ENCODE measurements around the gene C8G.
A peak's percentile ranks its signal among the peaks of the same experiment; 100 is the strongest.

DNA sequence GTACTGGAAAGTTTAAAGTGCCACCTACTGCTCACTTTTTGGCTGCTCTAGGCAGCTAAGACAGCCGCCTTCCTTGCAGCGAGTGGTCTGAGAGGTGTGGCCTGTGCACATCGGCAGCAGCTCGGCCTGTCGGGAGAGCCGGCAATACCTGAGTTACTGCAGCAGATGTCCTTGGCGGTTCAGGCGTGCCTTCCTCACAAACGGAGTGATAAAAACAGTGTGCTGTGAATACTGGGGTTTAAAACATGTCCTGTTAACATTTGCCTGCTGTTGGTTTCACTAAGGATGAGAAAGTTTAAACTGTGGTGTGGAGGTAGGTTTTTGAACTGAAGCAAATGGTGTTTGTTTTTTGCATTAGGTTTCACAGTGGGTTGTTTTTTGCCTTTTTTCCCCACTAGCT, 45.8 kb upstream of the C8G start:
- TF ChIP-seq, protein P1, sequence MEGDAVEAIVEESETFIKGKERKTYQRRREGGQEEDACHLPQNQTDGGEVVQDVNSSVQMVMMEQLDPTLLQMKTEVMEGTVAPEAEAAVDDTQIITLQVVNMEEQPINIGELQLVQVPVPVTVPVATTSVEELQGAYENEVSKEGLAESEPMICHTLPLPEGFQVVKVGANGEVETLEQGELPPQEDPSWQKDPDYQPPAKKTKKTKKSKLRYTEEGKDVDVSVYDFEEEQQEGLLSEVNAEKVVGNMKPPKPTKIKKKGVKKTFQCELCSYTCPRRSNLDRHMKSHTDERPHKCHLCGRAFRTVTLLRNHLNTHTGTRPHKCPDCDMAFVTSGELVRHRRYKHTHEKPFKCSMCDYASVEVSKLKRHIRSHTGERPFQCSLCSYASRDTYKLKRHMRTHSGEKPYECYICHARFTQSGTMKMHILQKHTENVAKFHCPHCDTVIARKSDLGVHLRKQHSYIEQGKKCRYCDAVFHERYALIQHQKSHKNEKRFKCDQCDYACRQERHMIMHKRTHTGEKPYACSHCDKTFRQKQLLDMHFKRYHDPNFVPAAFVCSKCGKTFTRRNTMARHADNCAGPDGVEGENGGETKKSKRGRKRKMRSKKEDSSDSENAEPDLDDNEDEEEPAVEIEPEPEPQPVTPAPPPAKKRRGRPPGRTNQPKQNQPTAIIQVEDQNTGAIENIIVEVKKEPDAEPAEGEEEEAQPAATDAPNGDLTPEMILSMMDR (IDR thresholded peaks at IDR 0.05): peak in 1 of 6 experiments; percentile 20
- TF ChIP-seq POLR2A (IDR thresholded peaks at IDR 0.05): no peak
